Measurements from ENCODE around the gene JAKMIP1. TPM values are rescaled to one million over a fixed set of nuclear protein-coding genes. Genes with fewer than 3 reads are reported as not detected.

The JAKMIP1 gene
- total RNA-seq, 1 experiment from 2014 or later, result not detected

- no peak for DNase-seq (ENCODE audit: low read depth, low spot score)
- in situ Hi-C loops (cut with HindIII; ENCODE audit: low pct_unique_long_range_greater_than_20kb, low sequenced_read_pairs), result no loop called here
Observed at GRCh38 chr4:6230827-6231662, 30.7 kb upstream of the JAKMIP1 start.

GRCh38 chr4:6230502-6230785 is 30.1 kb upstream of the JAKMIP1 start:
- in situ Hi-C loops (cut with HindIII; ENCODE audit: low pct_unique_long_range_greater_than_20kb, low sequenced_read_pairs), result no loop called here
- DNase-seq (ENCODE audit: low read depth, low spot score), result no peak

GRCh38 chr4:6229671-6230501 is 29.5 kb upstream of the JAKMIP1 start:
- DNase-seq (ENCODE audit: low read depth, low spot score), result no peak
- in situ Hi-C loops (cut with HindIII; ENCODE audit: low pct_unique_long_range_greater_than_20kb, low sequenced_read_pairs), result no loop called here

GRCh38 chr4:6229095-6229494 is 28.7 kb upstream of the JAKMIP1 start:
- in situ Hi-C loops (cut with HindIII; ENCODE audit: low pct_unique_long_range_greater_than_20kb, low sequenced_read_pairs), result no loop called here

GRCh38 chr4:6228158-6229067 is 28.1 kb upstream of the JAKMIP1 start:
- no peak for DNase-seq (ENCODE audit: low read depth, low spot score)
- in situ Hi-C loops (cut with HindIII; ENCODE audit: low pct_unique_long_range_greater_than_20kb, low sequenced_read_pairs), result no loop called here

More at GRCh38 chr4:6229095-6229494, 28.7 kb upstream of the JAKMIP1 start:
- no peak for DNase-seq (ENCODE audit: low read depth, low spot score)

- no peak for DNase-seq (ENCODE audit: low read depth, low spot score)
- in situ Hi-C loops (cut with HindIII; ENCODE audit: low pct_unique_long_range_greater_than_20kb, low sequenced_read_pairs), result no loop called here
Observed at GRCh38 chr4:6227412-6228157, 27.2 kb upstream of the JAKMIP1 start.

- in situ Hi-C loops (cut with HindIII; ENCODE audit: low pct_unique_long_range_greater_than_20kb, low sequenced_read_pairs), result no loop called here
- DNase-seq (ENCODE audit: low read depth, low spot score), result no peak
Observed at GRCh38 chr4:6226506-6226905, 26.2 kb upstream of the JAKMIP1 start.

- DNase-seq (ENCODE audit: low read depth, low spot score), result peak; percentile 10
- in situ Hi-C loops (cut with HindIII; ENCODE audit: low pct_unique_long_range_greater_than_20kb, low sequenced_read_pairs), result no loop called here
Observed at GRCh38 chr4:6225469-6225868, 25.1 kb upstream of the JAKMIP1 start.

- DNase-seq (ENCODE audit: low read depth, low spot score), result no peak
- in situ Hi-C loops (cut with HindIII; ENCODE audit: low pct_unique_long_range_greater_than_20kb, low sequenced_read_pairs), result no loop called here
Observed at GRCh38 chr4:6224735-6225134, 24.4 kb upstream of the JAKMIP1 start.

GRCh38 chr4:6222761-6223292 is 22.5 kb upstream of the JAKMIP1 start:
- DNase-seq (ENCODE audit: low read depth, low spot score), result peak; percentile 50
- in situ Hi-C loops (cut with HindIII; ENCODE audit: low pct_unique_long_range_greater_than_20kb, low sequenced_read_pairs), result no loop called here

- DNase-seq (ENCODE audit: low read depth, low spot score), result peak; percentile 45
- in situ Hi-C loops (cut with HindIII; ENCODE audit: low pct_unique_long_range_greater_than_20kb, low sequenced_read_pairs), result no loop called here
Observed at GRCh38 chr4:6221851-6222760, 21.8 kb upstream of the JAKMIP1 start.

- in situ Hi-C loops (cut with HindIII; ENCODE audit: low pct_unique_long_range_greater_than_20kb, low sequenced_read_pairs), result no loop called here
- no peak for DNase-seq (ENCODE audit: low read depth, low spot score)
Observed at GRCh38 chr4:6221301-6221850, 21.0 kb upstream of the JAKMIP1 start.

- in situ Hi-C loops (cut with HindIII; ENCODE audit: low pct_unique_long_range_greater_than_20kb, low sequenced_read_pairs), result no loop called here
Observed at GRCh38 chr4:6217716-6218381, 17.5 kb upstream of the JAKMIP1 start.

GRCh38 chr4:6216588-6216987 is 16.2 kb upstream of the JAKMIP1 start:
- in situ Hi-C loops (cut with HindIII; ENCODE audit: low pct_unique_long_range_greater_than_20kb, low sequenced_read_pairs), result no loop called here
- no peak for DNase-seq (ENCODE audit: low read depth, low spot score)

More at GRCh38 chr4:6217716-6218381, 17.5 kb upstream of the JAKMIP1 start:
- no peak for DNase-seq (ENCODE audit: low read depth, low spot score)

GRCh38 chr4:6209921-6210320 is 9.6 kb upstream of the JAKMIP1 start:
- DNase-seq (ENCODE audit: low read depth, low spot score), result no peak
- in situ Hi-C loops (cut with HindIII; ENCODE audit: low pct_unique_long_range_greater_than_20kb, low sequenced_read_pairs), result no loop called here

Measured in SK-MEL-5 (cell line).